Body of pancreas (tissue), 4 donors: Measurements from ENCODE around the gene CDH11. TPM values are rescaled to one million over a fixed set of nuclear protein-coding genes. Genes with fewer than 3 reads are reported as not detected.

Experiments used
- ATAC-seq: fragments of 150-250 bp; one replicate; pipeline ENCODE4 v1.9.1; 2016
- DNase-seq, 4 donors: peaks; one replicate each; pipeline ENCODE4 v3.0.0-alpha.2; 2019
- H3K27ac ChIP-seq, 4 donors: fragments of 200-600 bp; sonication (generic); 1 replicate in 3 of 4; 2 replicates in 1 of 4; pipeline versions ENCODE4 v1.5.1 to v1.6.1; 2016 to 2019; ENCODE audit warnings: mild to moderate bottlenecking in 1 of 4, mixed read lengths in 1 of 4, moderate library complexity in 1 of 4
- H3K27me3 ChIP-seq, 2 donors: fragments of 200-600 bp; sonication (generic); one replicate each; pipeline ENCODE4 v1.6.0; 2016; ENCODE audit warnings: mild to moderate bottlenecking in 1 of 2
- H3K36me3 ChIP-seq, 2 donors: fragments of 200-600 bp; sonication (generic); replicated peaks in 1 of 2; 2 replicates each; pipeline ENCODE4 v1.5.1; 2016; ENCODE audit warnings: low read depth in 2 of 2; ENCODE audit not compliant: insufficient read depth in 1 of 2
- H3K4me1 ChIP-seq: fragments of 200-600 bp; sonication (generic); one replicate; pipeline ENCODE4 v1.6.0; 2016
- H3K4me3 ChIP-seq, 2 donors: fragments of 200-600 bp; sonication (generic); 1 replicate in 1 of 2; 2 replicates in 1 of 2; pipeline ENCODE4 v1.5.1; 2016 to 2019
- H3K9me3 ChIP-seq, 3 donors: fragments of 200-600 bp; sonication (generic); 1 replicate in 2 of 3; 2 replicates in 1 of 3; pipeline ENCODE4 v1.5.1; 2016
- CTCF ChIP-seq, 7 experiments: fragments of 450-650 bp in 4 of 7; fragments of 200-600 bp in 3 of 7; sonication (generic) in 3 of 7; IDR thresholded peaks; one replicate each; pipeline ENCODE4 v1.5.1; 2016 to 2019; ENCODE audit warnings: antibody characterized with exemption in 7 of 7
- POLR2A ChIP-seq, 3 donors: fragments of 450-650 bp; IDR thresholded peaks; one replicate each; pipeline ENCODE4 v1.6.1; 2016; ENCODE audit warnings: antibody characterized with exemption in 3 of 3, mild to moderate bottlenecking in 2 of 3
- WGBS, 2 donors: methylation state at CpG; one replicate each; pipeline ENCODE4 v1.1.5; 2017; 5-methylcytosine and 5-hydroxymethylcytosine counted together
- intact Hi-C: fragments of 100-400 bp; cut with DNase I; formaldehyde crosslinking; loops from one replicate; pipeline ENCODE4 v1.15.1; 2023
- total RNA-seq, 2 donors: library from RNA; depleted of rRNA; stranded (reverse); fragments of >200 nt; gene quantifications; one replicate each; pipeline ENCODE4 v1.1.0, GENCODE V29; 2016

CDH11 gene
- total RNA-seq, 2 donors from 2014 or later, result 8.6 to 17.6 TPM

DNA sequence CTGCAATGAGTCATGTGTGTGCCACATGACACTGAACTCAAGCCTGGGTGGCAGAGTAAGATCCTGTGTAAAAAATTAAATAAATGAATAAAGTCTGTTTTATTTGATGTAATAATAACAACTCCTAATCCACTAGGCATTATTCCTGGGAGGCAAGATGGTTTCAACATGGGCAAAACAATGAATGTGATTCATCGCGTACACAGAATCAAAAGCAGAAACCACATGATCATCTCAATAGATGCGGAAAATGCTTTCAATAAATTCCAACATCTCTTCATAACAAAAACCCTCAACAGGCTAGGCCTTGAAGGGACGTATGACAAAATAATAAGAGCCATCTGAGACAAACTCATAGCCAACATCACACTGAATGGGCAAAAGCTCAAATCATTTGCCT lies 195.4 kb downstream of the CDH11 start:
- no peak for DNase-seq
- 59 to 82% methylated on average over 4 of the region's 4 CpGs for WGBS, 2 donors
- intact Hi-C loops, result no loop called here
- Histone ChIP-seq H3K27me3 (no peaks in the 10 kb centered on the region), H3K4me3 (no peak overlapping the region), H3K36me3 (no peaks in the 10 kb centered on the region), H3K27ac (no peak overlapping the region), H3K4me1 (no peaks in the 10 kb centered on the region), H3K9me3 (peaks cover 0 to 11% (median 0%) of the 10 kb centered on the region in 3 donors)
- TF ChIP-seq CTCF (IDR thresholded peaks at IDR 0.05) (no peak), POLR2A (IDR thresholded peaks at IDR 0.05) (no peak)
- no peak for ATAC-seq

DNA sequence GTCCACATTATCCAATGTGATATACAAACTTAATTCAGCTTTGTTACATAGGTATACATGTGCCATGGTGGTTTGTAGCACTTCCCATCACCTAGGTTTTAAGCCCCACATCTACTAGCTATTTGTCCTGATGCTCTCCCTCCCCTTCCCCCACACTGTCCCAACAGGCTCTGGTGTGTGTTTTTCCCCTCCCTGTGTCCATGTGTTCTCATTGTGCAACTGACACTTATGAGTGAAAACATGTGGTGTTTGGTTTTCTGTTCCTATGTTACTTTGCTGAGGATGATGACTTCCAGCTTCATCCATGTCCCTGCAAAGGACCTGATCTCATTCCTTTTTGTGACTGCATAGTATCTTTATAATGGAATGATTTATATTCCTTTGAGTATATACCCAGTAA lies 196.7 kb downstream of the CDH11 start:
- H3K4me1 ChIP-seq, result no peaks in the 10 kb centered on the region
- H3K36me3 ChIP-seq, result no peaks in the 10 kb centered on the region
- no peak for ATAC-seq
- DNase-seq, result peak in 2 of 4 donors; percentile 6 to 14
- H3K27ac ChIP-seq, result no peak overlapping the region
- TF ChIP-seq CTCF (IDR thresholded peaks at IDR 0.05), result no peak
- TF ChIP-seq POLR2A (IDR thresholded peaks at IDR 0.05), result no peak
- peaks cover 0 to 11% (median 0%) of the 10 kb centered on the region in 3 donors for H3K9me3 ChIP-seq
- intact Hi-C loops, result no loop called here
- H3K27me3 ChIP-seq, result no peaks in the 10 kb centered on the region
- H3K4me3 ChIP-seq, result no peak overlapping the region

DNA sequence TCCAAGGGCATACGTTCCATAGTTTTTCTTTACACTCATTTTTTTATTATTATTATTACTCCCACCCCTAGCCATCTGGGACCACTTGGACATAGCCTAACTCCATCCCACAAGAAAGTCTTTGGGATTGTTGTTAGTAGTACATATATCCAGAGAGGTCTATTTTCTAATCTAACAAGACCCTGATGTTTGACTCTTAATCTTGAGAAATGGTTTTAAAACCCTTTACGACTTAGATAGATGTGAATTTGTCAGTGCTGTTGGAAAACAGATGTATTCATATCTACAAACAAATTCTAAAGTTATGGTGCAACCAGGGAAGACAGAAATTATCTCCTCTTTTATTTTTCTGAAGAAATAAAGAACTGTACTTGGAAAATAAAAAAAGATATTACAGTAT lies 197.8 kb downstream of the CDH11 start:
- Histone ChIP-seq H3K27me3 (no peaks in the 10 kb centered on the region), H3K36me3 (no peaks in the 10 kb centered on the region), H3K4me3 (no peak overlapping the region), H3K4me1 (no peaks in the 10 kb centered on the region), H3K9me3 (peaks cover 0 to 11% (median 0%) of the 10 kb centered on the region in 3 donors), H3K27ac (no peak overlapping the region)
- intact Hi-C loops, result no loop called here
- TF ChIP-seq POLR2A (IDR thresholded peaks at IDR 0.05) (no peak), CTCF (IDR thresholded peaks at IDR 0.05) (no peak)
- WGBS, 2 donors, result 49 to 59% methylated on average over 2 of the region's 2 CpGs
- DNase-seq (no peak), ATAC-seq (no peak)

GRCh38 chr16:64919929-64920607 lies 201.8 kb downstream of the CDH11 start:
- H3K4me3 ChIP-seq, result no peak overlapping the region
- no peak for TF ChIP-seq CTCF (IDR thresholded peaks at IDR 0.05)
- no peak for TF ChIP-seq POLR2A (IDR thresholded peaks at IDR 0.05)
- 53 to 58% methylated on average over 2 of the region's 2 CpGs for WGBS, 2 donors
- no peaks in the 10 kb centered on the region for H3K4me1 ChIP-seq
- intact Hi-C loops, result no loop called here
- no peak for DNase-seq
- H3K27ac ChIP-seq, result no peak overlapping the region
- H3K9me3 ChIP-seq, result no peaks in the 10 kb centered on the region
- H3K36me3 ChIP-seq, result no peaks in the 10 kb centered on the region
- no peak for ATAC-seq
- H3K27me3 ChIP-seq, result no peaks in the 10 kb centered on the region

- TF ChIP-seq POLR2A (IDR thresholded peaks at IDR 0.05), result no peak
- no peak for TF ChIP-seq CTCF (IDR thresholded peaks at IDR 0.05)
- no peak for DNase-seq
Measured at GRCh38 chr16:64919141-64919540, 202.7 kb downstream of the CDH11 start.

More at GRCh38 chr16:64919141-64919540, 202.7 kb downstream of the CDH11 start:
- Histone ChIP-seq H3K9me3 (no peaks in the 10 kb centered on the region), H3K36me3 (no peaks in the 10 kb centered on the region), H3K4me1 (no peaks in the 10 kb centered on the region), H3K27ac (no peak overlapping the region), H3K27me3 (no peaks in the 10 kb centered on the region), H3K4me3 (no peak overlapping the region)
- intact Hi-C loops, result no loop called here
- ATAC-seq, result no peak
- WGBS, 2 donors, result 25 to 36% methylated on average over 1 of the region's 1 CpG
